Lower leg skin (tissue), 4 donors: ENCODE data around the gene PDE6H. TPM values are rescaled to one million over a fixed set of nuclear protein-coding genes. Genes with fewer than 3 reads are reported as not detected.

ENCODE experiments used
- DNase-seq, 2 donors: peaks; one replicate each; pipeline ENCODE4 v3.0.0-alpha.2; 2019; ENCODE audit warnings: low spot score in 2 of 2
- H3K4me3 ChIP-seq: fragments of 200-600 bp; sonication (generic); 2 replicates; pipeline ENCODE4 v1.5.1; 2017; ENCODE audit warnings: mild to moderate bottlenecking, low read depth; ENCODE audit not compliant: poor library complexity, severe bottlenecking
- POLR2A ChIP-seq, 2 donors: fragments of 450-650 bp; IDR thresholded peaks; one replicate each; pipeline ENCODE4 v1.6.1; 2016 to 2017; ENCODE audit warnings: antibody characterized with exemption in 2 of 2, mild to moderate bottlenecking in 1 of 2, moderate library complexity in 1 of 2
- WGBS, 2 donors: methylation state at CpG; one replicate each; pipeline ENCODE4 v1.1.5; 2018; 5-methylcytosine and 5-hydroxymethylcytosine counted together
- intact Hi-C: fragments of 100-400 bp; cut with DNase I; formaldehyde crosslinking; loops from one replicate; pipeline ENCODE4 v1.15.0; 2023; ENCODE audit warnings: low total_unique reads
- total RNA-seq, 4 donors: library from RNA; depleted of rRNA; stranded (reverse); fragments of >200 nt; gene quantifications; one replicate each; pipeline ENCODE4 v1.1.0, GENCODE V29; 2016
- TF ChIP-seq, protein P1 (sequence below), 3 donors: fragments of 450-650 bp; IDR thresholded peaks; one replicate each; pipeline ENCODE4 v1.5.1; 2016; ENCODE audit warnings: antibody characterized with exemption in 3 of 3, mild to moderate bottlenecking in 3 of 3, moderate library complexity in 2 of 3

The PDE6H gene
- total RNA-seq, 4 donors from 2014 or later = not detected

DNA sequence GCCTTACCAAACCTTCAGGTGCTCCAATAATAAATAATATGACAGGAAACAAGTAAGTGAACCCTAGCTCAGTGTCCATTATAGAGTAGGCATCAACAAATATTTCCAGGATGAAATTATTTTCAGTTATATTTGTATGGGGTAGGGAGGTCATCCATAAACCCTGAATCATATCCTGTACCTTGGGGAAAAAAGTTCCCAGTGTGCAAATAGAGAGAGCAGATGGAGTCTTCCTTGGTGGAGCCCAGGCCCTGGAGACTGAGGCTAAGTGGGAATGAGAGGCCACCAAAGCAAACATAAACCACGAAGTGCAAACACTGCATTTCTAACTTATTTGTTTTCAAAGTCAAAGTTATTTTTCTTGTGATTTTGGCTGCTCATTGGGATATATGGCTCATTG is 26.0 kb upstream of the PDE6H start:
- no peak overlapping the region for H3K4me3 ChIP-seq
- intact Hi-C loops = no loop called here
- TF ChIP-seq, protein P1, sequence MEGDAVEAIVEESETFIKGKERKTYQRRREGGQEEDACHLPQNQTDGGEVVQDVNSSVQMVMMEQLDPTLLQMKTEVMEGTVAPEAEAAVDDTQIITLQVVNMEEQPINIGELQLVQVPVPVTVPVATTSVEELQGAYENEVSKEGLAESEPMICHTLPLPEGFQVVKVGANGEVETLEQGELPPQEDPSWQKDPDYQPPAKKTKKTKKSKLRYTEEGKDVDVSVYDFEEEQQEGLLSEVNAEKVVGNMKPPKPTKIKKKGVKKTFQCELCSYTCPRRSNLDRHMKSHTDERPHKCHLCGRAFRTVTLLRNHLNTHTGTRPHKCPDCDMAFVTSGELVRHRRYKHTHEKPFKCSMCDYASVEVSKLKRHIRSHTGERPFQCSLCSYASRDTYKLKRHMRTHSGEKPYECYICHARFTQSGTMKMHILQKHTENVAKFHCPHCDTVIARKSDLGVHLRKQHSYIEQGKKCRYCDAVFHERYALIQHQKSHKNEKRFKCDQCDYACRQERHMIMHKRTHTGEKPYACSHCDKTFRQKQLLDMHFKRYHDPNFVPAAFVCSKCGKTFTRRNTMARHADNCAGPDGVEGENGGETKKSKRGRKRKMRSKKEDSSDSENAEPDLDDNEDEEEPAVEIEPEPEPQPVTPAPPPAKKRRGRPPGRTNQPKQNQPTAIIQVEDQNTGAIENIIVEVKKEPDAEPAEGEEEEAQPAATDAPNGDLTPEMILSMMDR (IDR thresholded peaks at IDR 0.05) = no peak
- no peak for TF ChIP-seq POLR2A (IDR thresholded peaks at IDR 0.05)
- 79 to 98% methylated on average over 1 of the region's 1 CpG for WGBS, 2 donors
- DNase-seq = no peak

DNA sequence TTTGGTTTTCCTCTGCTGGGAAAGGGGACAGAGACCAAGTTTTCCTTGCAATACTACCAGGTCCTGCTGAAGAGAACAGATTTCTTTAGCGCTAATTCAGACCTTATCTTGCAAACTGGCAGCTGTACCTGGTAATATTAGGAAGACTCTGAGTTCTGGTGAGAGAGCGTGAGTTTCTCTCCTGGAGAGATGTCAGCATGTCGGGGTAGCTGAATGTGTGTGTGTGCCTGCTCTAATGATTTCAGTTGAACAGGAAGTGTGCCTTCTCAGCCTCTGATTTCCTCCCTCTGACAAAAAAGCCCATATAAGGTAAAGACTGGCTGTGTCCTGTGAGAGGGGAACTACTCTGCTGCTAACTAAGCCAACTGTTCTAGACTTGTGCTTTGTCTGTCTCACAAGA is 24.2 kb upstream of the PDE6H start:
- intact Hi-C loops = no loop called here
- peak in 1 of 2 donors; percentile 56 for DNase-seq
- 49 to 62% methylated on average over 3 of the region's 3 CpGs for WGBS, 2 donors
- no peak for TF ChIP-seq POLR2A (IDR thresholded peaks at IDR 0.05)
- TF ChIP-seq, protein P1 (IDR thresholded peaks at IDR 0.05) = no peak
- H3K4me3 ChIP-seq = no peak overlapping the region

DNA sequence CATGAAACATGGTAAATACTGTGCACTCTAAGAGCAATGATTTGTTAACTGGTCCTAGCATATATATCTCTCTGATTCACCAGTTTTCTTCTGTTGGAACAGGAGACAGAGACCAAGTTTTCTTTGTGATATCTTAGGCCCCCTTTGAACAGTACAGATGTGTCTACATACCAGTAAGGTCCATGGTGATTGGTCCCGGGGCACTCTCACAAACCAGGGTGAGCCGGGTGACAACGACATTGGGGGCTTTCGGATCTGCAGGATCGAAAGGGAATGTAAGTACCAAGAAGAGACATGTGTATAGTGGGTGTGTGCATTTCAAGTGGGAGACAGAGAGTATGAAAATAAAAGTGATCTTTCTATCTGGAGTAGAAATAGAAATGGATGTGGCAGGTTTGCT is 23.2 kb upstream of the PDE6H start:
- no peak overlapping the region for H3K4me3 ChIP-seq
- 93 to 97% methylated on average over 5 of the region's 5 CpGs for WGBS, 2 donors
- no peak for TF ChIP-seq POLR2A (IDR thresholded peaks at IDR 0.05)
- TF ChIP-seq, protein P1 (IDR thresholded peaks at IDR 0.05) = no peak
- intact Hi-C loops = no loop called here
- no peak for DNase-seq

DNA sequence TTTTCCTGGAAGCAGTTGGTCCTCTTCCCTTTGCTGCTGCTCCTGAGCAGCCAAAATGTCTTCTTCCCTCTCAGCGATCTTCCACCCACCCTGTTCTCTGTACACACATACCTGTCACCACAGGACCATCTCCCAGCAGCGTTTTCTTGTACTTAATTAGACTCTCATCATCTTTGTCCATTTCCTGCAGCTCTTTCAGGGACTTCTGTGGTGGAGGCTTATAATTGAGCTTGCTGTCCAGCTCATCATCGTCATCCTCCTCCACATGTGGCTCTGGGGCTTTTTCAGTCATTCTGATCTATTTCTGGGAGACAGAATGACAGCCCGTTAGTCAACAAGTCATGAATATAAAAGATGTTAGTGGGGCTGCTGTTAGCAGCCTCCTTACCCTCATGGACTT is 22.4 kb upstream of the PDE6H start:
- TF ChIP-seq POLR2A (IDR thresholded peaks at IDR 0.05) = no peak
- TF ChIP-seq, protein P1 (IDR thresholded peaks at IDR 0.05) = no peak
- DNase-seq = no peak
- no peak overlapping the region for H3K4me3 ChIP-seq
- intact Hi-C loops = no loop called here
- 77 to 86% methylated on average over 4 of the region's 4 CpGs for WGBS, 2 donors

DNA sequence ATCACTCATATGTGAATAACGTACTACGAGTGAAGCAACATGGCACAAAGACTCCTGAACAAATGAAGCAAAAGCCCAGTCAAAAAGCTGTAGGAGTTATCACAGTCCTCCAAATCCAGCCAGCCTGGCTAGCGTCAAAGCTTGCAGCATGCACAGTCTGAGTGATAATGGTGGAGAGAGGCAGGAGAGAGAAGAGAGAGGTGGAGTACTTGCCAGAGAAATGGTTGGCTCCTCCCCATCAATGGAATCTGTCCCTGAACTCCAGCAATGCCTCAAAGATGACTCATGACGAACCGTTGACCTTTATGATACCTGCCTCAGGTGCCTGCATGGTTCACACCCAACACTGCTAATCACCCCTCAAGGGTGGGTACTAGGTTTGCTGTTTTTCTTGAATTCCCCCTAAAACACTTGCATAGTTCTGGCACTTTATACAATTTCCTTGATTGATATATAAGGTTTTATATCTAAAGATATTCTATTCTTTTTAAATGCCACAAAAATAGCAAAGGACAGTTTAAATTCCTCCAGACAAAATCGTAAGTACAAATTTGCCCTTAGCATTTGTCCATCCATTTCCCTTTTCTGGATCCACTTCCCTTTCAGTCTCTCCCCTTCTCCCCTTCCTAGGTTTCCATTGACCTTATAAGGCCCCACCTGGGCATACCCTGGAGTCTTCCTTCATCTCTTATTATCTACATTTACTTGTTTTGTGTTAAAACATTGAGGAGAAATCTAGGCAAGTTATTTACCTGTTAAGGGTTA is 21.7 kb upstream of the PDE6H start:
- DNase-seq = no peak
- H3K4me3 ChIP-seq = no peak overlapping the region
- WGBS, 2 donors = 68 to 71% methylated on average over 6 of the region's 6 CpGs
- intact Hi-C loops = no loop called here
- TF ChIP-seq, protein P1 (IDR thresholded peaks at IDR 0.05) = no peak
- no peak for TF ChIP-seq POLR2A (IDR thresholded peaks at IDR 0.05)

DNA sequence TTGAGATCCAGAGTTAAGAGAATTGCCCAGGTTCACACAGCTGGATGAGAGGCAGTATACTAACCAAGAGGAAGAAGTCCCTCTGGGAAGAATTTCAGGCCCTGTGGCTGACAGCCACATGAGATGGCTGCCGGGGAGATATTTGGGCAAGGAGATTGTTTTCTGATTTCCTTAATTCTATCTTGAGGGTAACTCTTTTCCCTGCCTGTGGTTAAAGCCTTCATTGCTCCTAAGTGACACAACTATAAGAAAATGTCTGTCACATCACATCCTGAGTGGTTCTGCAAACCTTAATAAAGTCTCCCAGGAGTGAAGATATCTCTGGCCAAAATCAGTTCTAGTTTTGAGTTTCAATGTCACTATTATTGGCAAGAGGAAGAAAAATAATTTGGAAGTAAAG is 21.0 kb upstream of the PDE6H start:
- intact Hi-C loops = no loop called here
- WGBS, 2 donors = 11 to 12% methylated on average over 1 of the region's 1 CpG
- DNase-seq = no peak
- H3K4me3 ChIP-seq = no peak overlapping the region
- TF ChIP-seq, protein P1 (IDR thresholded peaks at IDR 0.05) = no peak
- TF ChIP-seq POLR2A (IDR thresholded peaks at IDR 0.05) = no peak
